ENCODE data around the gene PRKG1. TPM values are rescaled to one million over a fixed set of nuclear protein-coding genes. Genes with fewer than 3 reads are reported as not detected.
"Not testable (repeated sequence)": the region's sequence is repeated elsewhere in the genome, so short reads cannot be mapped to it uniquely, and the experiment has no call there.

The PRKG1 gene
- total RNA-seq, 1 experiment from 2014 or later = 1.0 TPM

DNA sequence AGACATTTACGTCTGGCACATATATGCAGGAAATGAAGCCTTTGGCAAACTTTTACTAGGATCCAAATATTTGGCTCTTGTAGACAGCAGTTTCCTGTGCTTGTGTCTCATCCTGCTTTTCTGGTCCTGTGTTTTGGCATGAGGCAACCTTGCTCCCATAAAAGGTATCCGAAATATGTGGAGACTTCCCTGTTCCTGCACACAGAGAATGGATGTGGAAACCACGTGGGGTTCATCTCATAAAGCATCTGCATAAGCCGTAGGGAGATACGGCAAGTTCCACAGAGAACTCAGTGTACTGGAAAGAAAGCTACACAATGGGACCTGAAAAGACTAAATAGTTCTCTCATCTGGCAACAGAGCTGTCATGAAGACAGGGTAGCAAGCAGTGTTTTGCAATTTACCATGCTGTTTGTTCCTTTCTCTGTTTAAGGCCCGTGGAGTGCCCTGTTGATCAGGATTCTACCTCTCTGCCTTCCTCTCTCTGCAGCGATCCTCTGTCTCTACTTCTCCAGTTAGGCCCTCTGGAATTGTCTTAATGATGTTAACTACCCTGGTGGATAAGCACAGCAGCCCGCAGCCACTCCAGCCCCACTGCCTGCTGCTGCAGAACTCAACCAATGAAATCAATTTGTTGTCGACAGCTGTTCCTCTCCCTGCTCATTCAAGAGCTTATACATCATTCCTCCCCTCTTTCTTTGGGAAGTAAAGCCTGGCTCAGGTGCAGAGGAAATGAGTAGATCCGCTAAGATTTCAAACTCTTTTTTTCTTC lies 331.5 kb downstream of the PRKG1 start:
- DNase-seq (ENCODE audit: extremely low read depth, low read depth) = no peak

- DNase-seq (ENCODE audit: extremely low read depth, low read depth) = no peak
Observed at GRCh38 chr10:51406581-51406980, 332.3 kb downstream of the PRKG1 start.

- DNase-seq (ENCODE audit: extremely low read depth, low read depth) = no peak
Observed at GRCh38 chr10:51416494-51416893, 342.2 kb downstream of the PRKG1 start.

GRCh38 chr10:51419196-51420093 lies 345.2 kb downstream of the PRKG1 start:
- DNase-seq (ENCODE audit: extremely low read depth, low read depth) = no peak

GRCh38 chr10:51421853-51422252 lies 347.6 kb downstream of the PRKG1 start:
- DNase-seq (ENCODE audit: extremely low read depth, low read depth) = no peak

- peak; percentile 38 for DNase-seq (ENCODE audit: extremely low read depth, low read depth)
Observed at GRCh38 chr10:51422311-51423120, 348.2 kb downstream of the PRKG1 start.

GRCh38 chr10:51423121-51423452 lies 348.8 kb downstream of the PRKG1 start:
- peak; percentile 21 for DNase-seq (ENCODE audit: extremely low read depth, low read depth)

DNA sequence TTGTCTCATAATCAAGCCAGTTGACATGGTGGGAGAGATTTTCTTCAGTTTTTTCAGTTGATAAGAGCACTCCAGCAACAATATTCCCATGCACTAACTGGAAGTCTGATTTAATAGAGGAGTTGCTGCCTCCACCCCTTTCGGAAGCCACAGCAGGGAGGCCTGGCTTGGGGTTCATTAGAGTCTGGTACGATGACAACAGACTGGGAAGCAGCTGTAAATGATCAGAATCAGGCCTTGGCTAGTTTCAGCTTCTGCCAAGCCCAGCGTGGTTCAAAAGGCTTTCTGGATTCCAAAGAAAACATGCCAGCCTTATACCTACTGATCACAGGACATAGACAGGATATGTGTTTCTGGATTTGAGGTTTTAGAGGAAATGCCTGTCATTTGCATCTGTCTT lies 351.1 kb downstream of the PRKG1 start:
- DNase-seq (ENCODE audit: extremely low read depth, low read depth) = no peak

DNA sequence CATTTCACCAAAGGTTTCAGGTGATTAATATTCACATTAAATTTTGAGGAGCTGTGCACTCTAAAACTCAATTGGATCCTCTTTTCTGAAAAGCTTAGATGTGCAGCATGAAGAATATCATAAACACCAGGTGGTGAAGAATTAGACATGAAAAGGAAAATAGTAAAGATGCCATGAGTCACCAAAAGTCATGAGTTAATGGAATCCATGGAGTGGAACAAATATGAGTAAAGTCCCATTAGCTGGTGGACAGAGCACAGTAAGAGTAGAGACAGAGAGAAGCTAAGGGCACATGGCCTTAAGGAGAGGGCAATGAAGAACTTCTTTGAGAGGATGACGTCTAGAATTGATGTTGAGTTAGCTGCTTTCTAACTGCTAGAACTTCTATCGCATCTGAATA lies 353.5 kb downstream of the PRKG1 start:
- no peak for DNase-seq (ENCODE audit: extremely low read depth, low read depth)

DNA sequence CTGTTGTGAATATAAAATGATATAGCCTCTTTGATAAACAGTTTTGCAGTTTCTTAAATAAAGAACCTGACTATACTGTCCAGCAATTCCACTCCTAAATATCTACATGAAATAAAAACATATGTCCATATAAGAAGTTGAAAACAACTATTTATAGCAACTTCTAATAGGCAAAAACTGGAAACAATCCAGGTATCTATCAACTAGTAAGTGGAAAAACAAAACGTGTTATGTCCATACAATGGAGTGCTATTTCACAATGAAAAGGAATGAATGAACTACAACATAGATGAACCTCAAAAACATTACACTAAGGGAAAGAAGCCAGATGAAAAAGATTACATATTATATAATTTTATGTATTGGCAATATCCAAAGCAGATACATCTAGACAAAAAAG lies 356.2 kb downstream of the PRKG1 start:
- DNase-seq (ENCODE audit: extremely low read depth, low read depth) = no peak

DNA sequence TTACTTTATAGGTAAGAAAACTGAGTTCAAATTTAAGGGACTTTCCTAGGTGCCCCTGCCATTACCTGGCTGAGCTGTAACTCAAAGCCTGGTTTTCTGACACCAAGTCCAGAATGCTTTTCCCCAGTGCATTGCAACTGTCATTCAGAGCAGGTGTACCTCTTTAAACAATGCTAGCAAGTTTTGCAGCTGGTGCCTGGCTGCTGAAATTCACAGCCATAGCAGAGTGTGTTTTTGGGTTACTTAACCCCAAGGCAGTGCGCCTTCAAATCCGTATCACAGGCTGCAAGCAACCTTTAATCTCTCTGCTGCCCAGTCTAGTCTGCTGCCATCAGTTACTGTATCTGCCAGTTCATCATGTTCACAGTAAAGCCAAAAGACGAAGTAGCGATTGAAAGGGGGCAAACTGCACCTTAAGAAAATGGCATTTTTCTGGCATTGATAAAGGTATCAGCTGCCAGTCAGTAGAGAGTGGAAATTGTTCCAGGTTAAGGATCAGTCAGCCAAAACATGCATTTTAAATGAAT lies 359.7 kb downstream of the PRKG1 start:
- no peak for DNase-seq (ENCODE audit: extremely low read depth, low read depth)

GRCh38 chr10:51436805-51437204 lies 362.5 kb downstream of the PRKG1 start:
- DNase-seq (ENCODE audit: extremely low read depth, low read depth) = no peak

- DNase-seq (ENCODE audit: extremely low read depth, low read depth) = no peak
Observed at GRCh38 chr10:51439645-51440044, 365.4 kb downstream of the PRKG1 start.

- DNase-seq (ENCODE audit: extremely low read depth, low read depth) = no peak
Observed at GRCh38 chr10:51445588-51445987, 371.3 kb downstream of the PRKG1 start.

GRCh38 chr10:51447119-51447518 lies 372.8 kb downstream of the PRKG1 start:
- no peak for DNase-seq (ENCODE audit: extremely low read depth, low read depth)

GRCh38 chr10:51455762-51456161 lies 381.5 kb downstream of the PRKG1 start:
- DNase-seq (ENCODE audit: extremely low read depth, low read depth) = not testable (repeated sequence)

GRCh38 chr10:51459476-51459875 lies 385.2 kb downstream of the PRKG1 start:
- no peak for DNase-seq (ENCODE audit: extremely low read depth, low read depth)

DNA sequence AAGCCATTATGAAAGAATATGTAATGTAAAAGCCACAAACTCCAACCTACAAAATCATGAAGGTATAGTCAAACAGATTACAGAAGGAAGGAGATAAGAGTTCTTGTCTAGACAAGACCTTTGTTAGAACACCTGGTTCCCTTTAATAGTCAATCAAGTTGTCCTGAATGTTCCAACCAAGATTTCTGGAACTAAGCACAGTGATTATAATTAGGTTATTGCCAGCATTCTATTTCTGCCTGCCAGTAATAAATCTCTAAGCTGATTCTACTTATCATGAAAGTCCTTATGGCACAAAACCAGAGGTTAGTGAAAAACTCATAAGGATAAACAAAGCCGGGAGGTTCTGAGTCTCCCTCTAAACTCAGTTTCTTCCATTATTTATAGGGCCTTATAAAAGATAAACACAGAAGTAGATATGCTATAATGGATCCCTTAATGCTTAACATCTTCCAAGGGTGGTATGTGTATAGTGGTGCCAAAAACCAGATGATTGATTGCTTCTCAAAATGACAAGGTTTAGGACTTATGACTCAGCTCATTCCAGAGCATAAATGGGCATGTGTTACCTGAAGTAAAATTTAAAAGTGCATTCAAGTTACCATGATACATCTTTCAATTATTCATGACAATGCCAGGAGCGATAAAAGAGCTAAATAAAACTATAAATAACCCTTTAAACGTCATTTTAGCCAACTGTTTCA lies 387.9 kb downstream of the PRKG1 start:
- no peak for DNase-seq (ENCODE audit: extremely low read depth, low read depth)

GRCh38 chr10:51468424-51468823 lies 394.1 kb downstream of the PRKG1 start:
- DNase-seq (ENCODE audit: extremely low read depth, low read depth) = no peak

- no peak for DNase-seq (ENCODE audit: extremely low read depth, low read depth)
Observed at GRCh38 chr10:51469686-51470085, 395.4 kb downstream of the PRKG1 start.

Data from NCI-H460 (cell line).